ENCODE measurements around the gene SNAPC2. TPM values are rescaled to one million over a fixed set of nuclear protein-coding genes. Genes with fewer than 3 reads are reported as not detected.

The SNAPC2 gene
- total and polyA plus RNA-seq, 2 of the 13 experiments (the other 11 are each of a cell fraction or from before 2014, with no cell fraction given), result 10.2 to 12.7 TPM

DNA sequence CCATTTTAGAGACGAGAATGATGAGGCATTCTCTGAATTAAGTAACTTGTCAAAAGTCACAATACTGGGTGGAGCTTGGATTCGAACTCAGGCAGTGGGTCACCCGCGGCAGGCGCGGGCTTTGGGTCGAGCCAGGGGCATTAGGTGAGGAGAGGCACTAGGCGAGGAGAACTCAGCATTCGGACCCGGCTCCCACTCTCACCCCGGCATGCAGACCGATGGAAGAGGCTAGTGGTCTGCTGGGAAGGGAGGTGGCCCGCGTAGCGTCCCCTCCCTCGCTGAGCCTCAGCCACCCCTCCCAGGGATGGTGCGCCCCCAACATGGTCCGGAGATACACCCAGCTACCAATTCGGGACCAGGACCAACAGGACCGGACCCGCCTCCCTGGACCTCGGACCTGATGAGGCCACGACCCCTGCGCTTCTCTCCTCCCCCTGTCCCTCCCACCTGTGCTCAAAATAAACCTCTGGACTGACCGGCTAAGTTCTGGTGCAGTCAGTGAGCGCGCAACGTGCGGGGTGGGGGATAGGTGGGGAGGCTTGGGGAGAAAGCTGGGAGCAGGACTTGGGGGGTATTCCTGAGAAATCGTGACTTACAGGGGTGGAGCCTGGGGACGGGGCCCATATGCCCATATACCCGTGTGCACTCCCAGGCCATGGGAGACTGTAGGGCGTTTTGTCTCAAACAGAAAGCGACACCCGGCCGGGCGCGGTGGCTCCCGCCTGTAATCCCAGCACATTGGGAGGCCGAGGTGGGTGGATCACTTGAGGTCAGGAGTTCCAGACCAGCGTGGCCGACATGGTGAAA, 1.3 kb upstream of the SNAPC2 start (continued):
- TF ChIP-seq ZBTB3 (CRISPR knock-in tag; IDR thresholded peaks at IDR 0.05; ENCODE audit: borderline replicate concordance, low read depth) (no peak; the same call in 1 of the 2 replicates), ZNF766 (CRISPR knock-in tag; IDR thresholded peaks at IDR 0.05; ENCODE audit: borderline replicate concordance) (peak; percentile 100), ZNF605 (CRISPR knock-in tag; IDR thresholded peaks at IDR 0.05) (no peak), HES4 (CRISPR knock-in tag; IDR thresholded peaks at IDR 0.05; ENCODE audit: borderline replicate concordance) (no peak), SAFB2 (CRISPR knock-in tag; IDR thresholded peaks at IDR 0.05; ENCODE audit: borderline replicate concordance, low read depth) (0 out of 2 replicates have a peak, but pooled peaks have one; percentile 79), ZNF780A (CRISPR knock-in tag; IDR thresholded peaks at IDR 0.05) (no peak), HMG20A (CRISPR knock-in tag; IDR thresholded peaks at IDR 0.05; ENCODE audit: borderline replicate concordance) (no peak), ZSCAN30 (CRISPR knock-in tag; IDR thresholded peaks at IDR 0.05) (no peak), ZNF234 (CRISPR knock-in tag; conservative IDR thresholded peaks at IDR 0.05) (peak; percentile 35; the same call in 1 of the 2 replicates), SP4 (CRISPR knock-in tag; IDR thresholded peaks at IDR 0.05) (peak; percentile 80), RELA (CRISPR knock-in tag; IDR thresholded peaks at IDR 0.05) (no peak)
- TF ChIP-seq, protein P1, sequence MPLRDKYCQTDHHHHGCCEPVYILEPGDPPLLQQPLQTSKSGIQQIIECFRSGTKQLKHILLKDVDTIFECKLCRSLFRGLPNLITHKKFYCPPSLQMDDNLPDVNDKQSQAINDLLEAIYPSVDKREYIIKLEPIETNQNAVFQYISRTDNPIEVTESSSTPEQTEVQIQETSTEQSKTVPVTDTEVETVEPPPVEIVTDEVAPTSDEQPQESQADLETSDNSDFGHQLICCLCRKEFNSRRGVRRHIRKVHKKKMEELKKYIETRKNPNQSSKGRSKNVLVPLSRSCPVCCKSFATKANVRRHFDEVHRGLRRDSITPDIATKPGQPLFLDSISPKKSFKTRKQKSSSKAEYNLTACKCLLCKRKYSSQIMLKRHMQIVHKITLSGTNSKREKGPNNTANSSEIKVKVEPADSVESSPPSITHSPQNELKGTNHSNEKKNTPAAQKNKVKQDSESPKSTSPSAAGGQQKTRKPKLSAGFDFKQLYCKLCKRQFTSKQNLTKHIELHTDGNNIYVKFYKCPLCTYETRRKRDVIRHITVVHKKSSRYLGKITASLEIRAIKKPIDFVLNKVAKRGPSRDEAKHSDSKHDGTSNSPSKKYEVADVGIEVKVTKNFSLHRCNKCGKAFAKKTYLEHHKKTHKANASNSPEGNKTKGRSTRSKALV (CRISPR knock-in tag; IDR thresholded peaks at IDR 0.05), result 0 out of 2 replicates have a peak, but pooled peaks have one; percentile 35
- TF ChIP-seq, protein P2, sequence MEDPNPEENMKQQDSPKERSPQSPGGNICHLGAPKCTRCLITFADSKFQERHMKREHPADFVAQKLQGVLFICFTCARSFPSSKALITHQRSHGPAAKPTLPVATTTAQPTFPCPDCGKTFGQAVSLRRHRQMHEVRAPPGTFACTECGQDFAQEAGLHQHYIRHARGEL (CRISPR knock-in tag; IDR thresholded peaks at IDR 0.05), result no peak
- TF ChIP-seq, protein P3, sequence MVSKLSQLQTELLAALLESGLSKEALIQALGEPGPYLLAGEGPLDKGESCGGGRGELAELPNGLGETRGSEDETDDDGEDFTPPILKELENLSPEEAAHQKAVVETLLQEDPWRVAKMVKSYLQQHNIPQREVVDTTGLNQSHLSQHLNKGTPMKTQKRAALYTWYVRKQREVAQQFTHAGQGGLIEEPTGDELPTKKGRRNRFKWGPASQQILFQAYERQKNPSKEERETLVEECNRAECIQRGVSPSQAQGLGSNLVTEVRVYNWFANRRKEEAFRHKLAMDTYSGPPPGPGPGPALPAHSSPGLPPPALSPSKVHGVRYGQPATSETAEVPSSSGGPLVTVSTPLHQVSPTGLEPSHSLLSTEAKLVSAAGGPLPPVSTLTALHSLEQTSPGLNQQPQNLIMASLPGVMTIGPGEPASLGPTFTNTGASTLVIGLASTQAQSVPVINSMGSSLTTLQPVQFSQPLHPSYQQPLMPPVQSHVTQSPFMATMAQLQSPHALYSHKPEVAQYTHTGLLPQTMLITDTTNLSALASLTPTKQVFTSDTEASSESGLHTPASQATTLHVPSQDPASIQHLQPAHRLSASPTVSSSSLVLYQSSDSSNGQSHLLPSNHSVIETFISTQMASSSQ (IDR thresholded peaks at IDR 0.05; ENCODE audit: low read depth), result no peak
- TF ChIP-seq, protein P3 (CRISPR knock-in tag; IDR thresholded peaks at IDR 0.05; ENCODE audit: borderline replicate concordance), result peak; percentile 39; the same call in 1 of the 2 replicates
- TF ChIP-seq, protein P4, sequence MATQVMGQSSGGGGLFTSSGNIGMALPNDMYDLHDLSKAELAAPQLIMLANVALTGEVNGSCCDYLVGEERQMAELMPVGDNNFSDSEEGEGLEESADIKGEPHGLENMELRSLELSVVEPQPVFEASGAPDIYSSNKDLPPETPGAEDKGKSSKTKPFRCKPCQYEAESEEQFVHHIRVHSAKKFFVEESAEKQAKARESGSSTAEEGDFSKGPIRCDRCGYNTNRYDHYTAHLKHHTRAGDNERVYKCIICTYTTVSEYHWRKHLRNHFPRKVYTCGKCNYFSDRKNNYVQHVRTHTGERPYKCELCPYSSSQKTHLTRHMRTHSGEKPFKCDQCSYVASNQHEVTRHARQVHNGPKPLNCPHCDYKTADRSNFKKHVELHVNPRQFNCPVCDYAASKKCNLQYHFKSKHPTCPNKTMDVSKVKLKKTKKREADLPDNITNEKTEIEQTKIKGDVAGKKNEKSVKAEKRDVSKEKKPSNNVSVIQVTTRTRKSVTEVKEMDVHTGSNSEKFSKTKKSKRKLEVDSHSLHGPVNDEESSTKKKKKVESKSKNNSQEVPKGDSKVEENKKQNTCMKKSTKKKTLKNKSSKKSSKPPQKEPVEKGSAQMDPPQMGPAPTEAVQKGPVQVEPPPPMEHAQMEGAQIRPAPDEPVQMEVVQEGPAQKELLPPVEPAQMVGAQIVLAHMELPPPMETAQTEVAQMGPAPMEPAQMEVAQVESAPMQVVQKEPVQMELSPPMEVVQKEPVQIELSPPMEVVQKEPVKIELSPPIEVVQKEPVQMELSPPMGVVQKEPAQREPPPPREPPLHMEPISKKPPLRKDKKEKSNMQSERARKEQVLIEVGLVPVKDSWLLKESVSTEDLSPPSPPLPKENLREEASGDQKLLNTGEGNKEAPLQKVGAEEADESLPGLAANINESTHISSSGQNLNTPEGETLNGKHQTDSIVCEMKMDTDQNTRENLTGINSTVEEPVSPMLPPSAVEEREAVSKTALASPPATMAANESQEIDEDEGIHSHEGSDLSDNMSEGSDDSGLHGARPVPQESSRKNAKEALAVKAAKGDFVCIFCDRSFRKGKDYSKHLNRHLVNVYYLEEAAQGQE (IDR thresholded peaks at IDR 0.05; ENCODE audit: borderline replicate concordance in 1 of 2, low read depth in 1 of 2, low read length in 2 of 2), result no peak; a peak in 1 of 4 replicates
- TF ChIP-seq, protein P5, sequence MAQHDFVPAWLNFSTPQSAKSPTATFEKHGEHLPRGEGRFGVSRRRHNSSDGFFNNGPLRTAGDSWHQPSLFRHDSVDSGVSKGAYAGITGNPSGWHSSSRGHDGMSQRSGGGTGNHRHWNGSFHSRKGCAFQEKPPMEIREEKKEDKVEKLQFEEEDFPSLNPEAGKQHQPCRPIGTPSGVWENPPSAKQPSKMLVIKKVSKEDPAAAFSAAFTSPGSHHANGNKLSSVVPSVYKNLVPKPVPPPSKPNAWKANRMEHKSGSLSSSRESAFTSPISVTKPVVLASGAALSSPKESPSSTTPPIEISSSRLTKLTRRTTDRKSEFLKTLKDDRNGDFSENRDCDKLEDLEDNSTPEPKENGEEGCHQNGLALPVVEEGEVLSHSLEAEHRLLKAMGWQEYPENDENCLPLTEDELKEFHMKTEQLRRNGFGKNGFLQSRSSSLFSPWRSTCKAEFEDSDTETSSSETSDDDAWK (CRISPR knock-in tag; IDR thresholded peaks at IDR 0.05), result no peak
